H1 (cell line): ENCODE measurements around the gene MYL5. TPM values are rescaled to one million over a fixed set of nuclear protein-coding genes. Genes with fewer than 3 reads are reported as not detected.
A peak's percentile ranks its signal among the peaks of the same experiment; 100 is the strongest.

Experiments
- CTCF ChIA-PET: fragments of 300-600 bp; sonication (Branson Sonifier 250); formaldehyde crosslinking; loops from one replicate; lab custom pipeline; 2021; ENCODE audit not compliant: partially characterized antibody; lab: Charles Lee
- POLR2A ChIA-PET: fragments of 300-600 bp; sonication (Branson Sonifier 250); formaldehyde crosslinking; loops from one replicate; lab custom pipeline; 2021; ENCODE audit warnings: inconsistent platforms; ENCODE audit not compliant: partially characterized antibody; lab: Charles Lee
- DNase-seq, 2 experiments: peaks; one replicate each; pipeline versions ENCODE4 v3.0.0 to v3.0.0-alpha.2; 2010 to 2022; ENCODE audit warnings: low spot score in 2 of 2, low read depth in 1 of 2, mixed read lengths in 1 of 2
- FAIRE-seq: peaks from 2 replicates; lab custom pipeline; 2011; peaks lifted over from hg19 to GRCh38; lab: Jason Lieb, UNC
- H2AFZ ChIP-seq: 2 replicates; pipeline ENCODE4 v1.8.1; 2012; ENCODE audit warnings: low read length, inconsistent platforms
- H2AK5ac ChIP-seq: 2 replicates; pipeline ENCODE4 v1.6.1; 2013; ENCODE audit warnings: low read depth, low read length
- H2BK120ac ChIP-seq: replicated peaks from 2 replicates; pipeline ENCODE3; 2013; ENCODE audit warnings: low read depth, low read length, inconsistent platforms
- H2BK12ac ChIP-seq: 2 replicates; pipeline ENCODE4 v1.6.1; 2013; ENCODE audit warnings: low read depth, low read length
- H2BK15ac ChIP-seq: 2 replicates; pipeline ENCODE4 v1.6.1; 2013; ENCODE audit warnings: low read length
- H2BK20ac ChIP-seq: 2 replicates; pipeline ENCODE4 v1.6.1; 2013; ENCODE audit warnings: low read length
- H2BK5ac ChIP-seq: 2 replicates; pipeline ENCODE4 v1.6.1; 2013; ENCODE audit warnings: low read depth, low read length
- H3K14ac ChIP-seq: 2 replicates; pipeline ENCODE4 v1.6.1; 2013; ENCODE audit warnings: inconsistent platforms; ENCODE audit not compliant: insufficient read length
- H3K18ac ChIP-seq: 2 replicates; pipeline ENCODE4 v1.6.1; 2013; ENCODE audit warnings: low read length; ENCODE audit errors: extremely low read depth
- H3K23ac ChIP-seq: 2 replicates; pipeline ENCODE4 v1.6.1; 2013; ENCODE audit warnings: inconsistent platforms; ENCODE audit not compliant: insufficient read length
- H3K23me2 ChIP-seq: 2 replicates; pipeline ENCODE4 v1.6.1; 2013; ENCODE audit warnings: low read depth, low read length
- H3K27ac ChIP-seq: 2 replicates; pipeline ENCODE4 v1.6.1; 2011; ENCODE audit warnings: low read depth, low read length, inconsistent platforms
- H3K27me3 ChIP-seq, 4 experiments: replicated peaks in 1 of 4; 1 replicate in 1 of 4; 2 replicates in 3 of 4; pipeline versions ENCODE4 v1.6.1 to v1.8.1; 2011 to 2013; ENCODE audit warnings: low read length in 3 of 4, mild to moderate bottlenecking in 3 of 4, inconsistent platforms in 2 of 4, mixed read lengths in 2 of 4, moderate library complexity in 1 of 4; ENCODE audit not compliant: control insufficient read depth in 3 of 4, insufficient read depth in 3 of 4; ENCODE audit errors: extremely low read depth in 1 of 4
- H3K36me3 ChIP-seq, 4 experiments: 2 replicates each; pipeline versions ENCODE4 v1.6.1 to v1.8.1; 2011 to 2013; ENCODE audit warnings: mild to moderate bottlenecking in 4 of 4, low read length in 3 of 4, moderate library complexity in 2 of 4, control low read depth in 1 of 4, inconsistent platforms in 1 of 4; ENCODE audit not compliant: insufficient read depth in 4 of 4, control insufficient read depth in 2 of 4
- H3K4ac ChIP-seq: replicated peaks from 2 replicates; pipeline ENCODE3; 2013; ENCODE audit warnings: low read length, low read depth, mixed read lengths, inconsistent platforms; ENCODE audit not compliant: insufficient read length
- H3K4me1 ChIP-seq, 4 experiments: replicated peaks in 1 of 4; 1 replicate in 1 of 4; 2 replicates in 3 of 4; pipeline versions ENCODE4 v1.6.1 to v1.8.1; 2011 to 2013; ENCODE audit warnings: low read length in 3 of 4, inconsistent platforms in 2 of 4, mixed read lengths in 1 of 4; ENCODE audit not compliant: insufficient read depth in 4 of 4, control insufficient read depth in 3 of 4
- H3K4me2 ChIP-seq, 2 experiments: 2 replicates each; pipeline versions ENCODE4 v1.6.1 to v1.8.1; 2011 to 2013; ENCODE audit warnings: low read depth in 2 of 2, low read length in 2 of 2, control low read depth in 1 of 2, inconsistent platforms in 1 of 2, mild to moderate bottlenecking in 1 of 2; ENCODE audit not compliant: insufficient read depth in 1 of 2
- H3K4me3 ChIP-seq, 4 experiments: fragments of 200-600, 300-600 bp in 1 of 4; sonication (generic), shearing (Covaris generic), sonication (Bioruptor Twin) in 1 of 4; 2 replicates each; pipeline versions ENCODE4 v1.5.1 to v1.8.1; 2011 to 2016; ENCODE audit warnings: low read length in 4 of 4, low read depth in 3 of 4, control low read depth in 2 of 4, inconsistent platforms in 2 of 4, mild to moderate bottlenecking in 2 of 4, mixed read lengths in 1 of 4, moderate library complexity in 1 of 4; ENCODE audit not compliant: insufficient read depth in 2 of 4; ENCODE audit errors: extremely low read depth in 1 of 4
- H3K56ac ChIP-seq: replicated peaks from 2 replicates; pipeline ENCODE3; 2013; ENCODE audit warnings: low read depth, mild to moderate bottlenecking, mixed read lengths, low read length, inconsistent platforms; ENCODE audit not compliant: insufficient read length
- H3K79me1 ChIP-seq: 2 replicates; pipeline ENCODE4 v1.6.1; 2013; ENCODE audit warnings: low read depth, low read length, control low read depth
- H3K79me2 ChIP-seq, 2 experiments: 2 replicates each; pipeline versions ENCODE4 v1.6.1 to v1.8.1; 2012 to 2013; ENCODE audit warnings: low read length in 2 of 2, mild to moderate bottlenecking in 2 of 2, inconsistent platforms in 1 of 2; ENCODE audit not compliant: insufficient read depth in 2 of 2, control insufficient read depth in 1 of 2
- H3K9ac ChIP-seq, 4 experiments: replicated peaks in 1 of 4; 1 replicate in 1 of 4; 2 replicates in 3 of 4; pipeline versions ENCODE4 v1.6.1 to v1.8.1; 2011 to 2013; ENCODE audit warnings: low read depth in 3 of 4, low read length in 3 of 4, control low read depth in 2 of 4, mild to moderate bottlenecking in 2 of 4, moderate library complexity in 2 of 4, inconsistent platforms in 1 of 4; ENCODE audit errors: extremely low read depth in 1 of 4
- H3K9me3 ChIP-seq, 2 experiments: 2 replicates each; pipeline versions ENCODE4 v1.6.1 to v1.8.1; 2012 to 2013; ENCODE audit warnings: mild to moderate bottlenecking in 2 of 2, moderate library complexity in 2 of 2, control low read depth in 1 of 2, inconsistent platforms in 1 of 2, low read depth in 1 of 2, low read length in 1 of 2, mixed read lengths in 1 of 2; ENCODE audit not compliant: insufficient read depth in 2 of 2
- H4K20me1 ChIP-seq, 2 experiments: replicated peaks in 1 of 2; 2 replicates each; pipeline versions ENCODE3 to v1.8.1; 2011 to 2013; ENCODE audit warnings: inconsistent platforms in 2 of 2, low read length in 2 of 2, mild to moderate bottlenecking in 1 of 2; ENCODE audit not compliant: insufficient read depth in 2 of 2, control insufficient read depth in 1 of 2
- H4K5ac ChIP-seq: 2 replicates; pipeline ENCODE4 v1.6.1; 2013; ENCODE audit warnings: low read length, low read depth, mixed read lengths, inconsistent platforms; ENCODE audit not compliant: insufficient read length
- H4K8ac ChIP-seq: 2 replicates; pipeline ENCODE4 v1.8.0; 2013; ENCODE audit warnings: mild to moderate bottlenecking, moderate library complexity, low read length, inconsistent platforms; ENCODE audit not compliant: insufficient read depth; ENCODE audit errors: extremely low read depth
- H4K91ac ChIP-seq: replicated peaks from 2 replicates; pipeline ENCODE3; 2013; ENCODE audit warnings: low read length, mixed read lengths, inconsistent platforms; ENCODE audit not compliant: insufficient read length
- ATF2 ChIP-seq: IDR thresholded peaks from 2 replicates; pipeline ENCODE4 v1.6.1; 2012; ENCODE audit warnings: low read length, inconsistent platforms
- BCL11A ChIP-seq, 2 experiments: IDR thresholded peaks; one replicate each; pipeline ENCODE4 v1.6.1; 2011; ENCODE audit warnings: low read depth in 2 of 2, low read length in 2 of 2, mild to moderate bottlenecking in 2 of 2
- CEBPB ChIP-seq: IDR thresholded peaks from 2 replicates; pipeline ENCODE4 v1.6.1; 2012; ENCODE audit warnings: low read depth, low read length
- EGR1 ChIP-seq: IDR thresholded peaks from 2 replicates; pipeline ENCODE4 v1.6.1; 2011; ENCODE audit warnings: low read depth, low read length, borderline replicate concordance
- EZH2 ChIP-seq: fragments of 200-600 bp; sonication (generic); IDR thresholded peaks from 2 replicates; pipeline ENCODE4 v1.7.1; 2012; ENCODE audit warnings: low read depth, mild to moderate bottlenecking, moderate library complexity, low read length, inconsistent platforms; ENCODE audit not compliant: severe bottlenecking
- HDAC6 ChIP-seq: IDR thresholded peaks from one replicate; pipeline ENCODE4 v1.7.1; 2012; ENCODE audit warnings: low read depth, mild to moderate bottlenecking, inconsistent platforms, low read length, moderate library complexity
- NRF1 ChIP-seq: IDR thresholded peaks from 2 replicates; pipeline ENCODE4 v1.6.1; 2011; ENCODE audit warnings: mild to moderate bottlenecking, low read depth, low read length, improper control_type of control experiment
- PHF8 ChIP-seq: fragments of 200-600 bp; sonication (generic); conservative IDR thresholded peaks from 2 replicates; pipeline ENCODE4 v1.7.1; 2012; ENCODE audit warnings: low read depth, mild to moderate bottlenecking, inconsistent platforms, low read length, moderate library complexity
- RAD21 ChIP-seq, 2 experiments: IDR thresholded peaks in 1 of 2; conservative IDR thresholded peaks in 1 of 2; 2 replicates each; pipeline ENCODE4 v1.6.1; 2011; ENCODE audit warnings: low read depth in 2 of 2, low read length in 2 of 2, improper control_type of control experiment in 1 of 2, inconsistent platforms in 1 of 2, mild to moderate bottlenecking in 1 of 2, moderate library complexity in 1 of 2
- WGBS, 2 experiments: shearing (Covaris generic) in 1 of 2; methylation state at CpG; one replicate each; pipeline versions ENCODE4 v1.1.6 to v1.1.7; 2013 to 2015; ENCODE audit warnings: low lambda C conversion rate in 2 of 2, mixed read lengths in 2 of 2, inconsistent platforms in 1 of 2, low coverage in 1 of 2, missing lambda C conversion rate in 1 of 2; ENCODE audit not compliant: insufficient replicate concordance in 2 of 2, insufficient coverage in 1 of 2, insufficient read length in 1 of 2; ENCODE audit errors: extremely low coverage in 1 of 2, missing lambda C conversion rate in 1 of 2; 5-methylcytosine and 5-hydroxymethylcytosine counted together
- polyA plus RNA-seq, 7 experiments: library from polyadenylated mRNA; depleted of rRNA in 3 of 7; stranded (reverse) in 5 of 7; unstranded in 2 of 7; fragments of >200 nt in 5 of 7; fragments of 200-250 nt in 2 of 7; gene quantifications; 1 replicate in 5 of 7; 2 replicates in 1 of 7; 4 replicates in 1 of 7; pipeline versions ENCODE4 v1.2.1 to v1.2.3, GENCODE V29; 2011 to 2013; ENCODE audit warnings: missing spikeins in 2 of 7, mixed read lengths in 2 of 7
- total RNA-seq: library from RNA; stranded (reverse); fragmentation: NEBNext Ultra II Directional; extraction: Animal tissue kit (Norgen Biotek cat#: 25700); gene quantifications from 2 replicates; pipeline ENCODE4 v1.2.1, GENCODE V29; 2021

The MYL5 gene
- total and polyA plus RNA-seq, 2 of the 8 experiments (the other 6 are each of a cell fraction or from before 2014, with no cell fraction given): 5.7 to 6.8 TPM

DNA sequence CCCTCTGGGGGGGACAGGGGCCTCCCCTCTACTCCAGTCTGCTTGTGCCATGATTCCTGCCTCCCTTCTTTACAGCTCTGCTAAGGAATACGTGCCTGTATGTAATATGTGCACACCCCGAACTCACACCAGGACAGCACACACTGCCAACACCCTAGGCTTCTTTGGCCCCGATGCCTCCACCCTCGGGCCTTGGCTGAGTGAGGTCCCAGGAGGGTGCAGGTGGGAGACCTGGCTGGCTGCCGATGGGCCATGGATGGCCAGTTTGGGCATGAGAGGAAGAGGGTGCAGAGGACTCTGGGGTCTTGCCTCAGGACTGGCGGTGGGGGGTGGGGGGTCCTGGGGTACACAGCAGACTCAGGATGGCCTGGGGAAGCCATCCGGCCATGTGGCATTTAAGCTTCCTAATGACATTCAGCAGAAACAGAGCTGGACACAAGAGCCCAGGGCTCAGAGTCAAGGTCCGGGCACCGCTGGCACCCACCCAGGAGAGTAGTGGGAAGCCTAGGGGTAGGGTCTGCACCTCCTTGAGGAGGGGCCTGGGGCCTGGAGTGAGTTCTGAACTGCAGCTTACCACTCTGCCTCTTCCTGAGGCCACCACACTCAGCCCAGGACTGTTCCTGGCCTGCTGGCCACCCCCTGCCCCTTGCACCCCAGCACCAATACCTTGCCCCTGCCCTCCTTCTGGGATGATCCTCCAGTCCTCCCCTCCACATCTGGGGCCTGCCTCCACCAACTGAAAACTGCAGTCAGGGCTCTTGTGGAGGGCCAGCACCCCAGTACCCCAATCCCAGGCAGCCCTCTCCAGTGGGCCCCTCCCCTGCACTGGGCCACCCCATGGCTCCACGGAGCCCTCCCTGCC lies 29.2 kb downstream of the MYL5 start:
- Histone ChIP-seq H3K56ac (no peak overlapping the region), H3K79me1 (peaks cover 10% of the 10 kb centered on the region), H3K14ac (no peak overlapping the region), H2BK5ac (no peak overlapping the region), H3K4ac (no peak overlapping the region), H2BK12ac (no peak overlapping the region), H3K4me2 (peak overlapping the region in 1 of 2 experiments; percentile 17; a peak in 1 of 4 replicates), H2BK15ac (no peak overlapping the region), H3K36me3 (no peaks in the 10 kb centered on the region), H4K5ac (no peak overlapping the region), H4K20me1 (peaks cover 6 to 10% of the 10 kb centered on the region in 2 experiments), H3K4me1 (peaks cover 0 to 8% (median 5%) of the 10 kb centered on the region in 4 experiments; a peak in 5 of 7 replicates), H3K27me3 (peaks cover 0 to 5% (median 3%) of the 10 kb centered on the region in 4 experiments; a peak in 3 of 7 replicates), H3K4me3 (no peak overlapping the region), H3K23me2 (peaks cover 10% of the 10 kb centered on the region; the same call in 1 of the 2 replicates), H2BK20ac (no peak overlapping the region), H3K9me3 (no peaks in the 10 kb centered on the region), H2BK120ac (no peak overlapping the region), H2AFZ (no peak overlapping the region), H3K23ac (no peak overlapping the region), H3K9ac (no peak overlapping the region), H3K79me2 (peaks cover 5 to 20% of the 10 kb centered on the region in 2 experiments; a peak in 3 of 4 replicates), H3K18ac (no peak overlapping the region), H3K27ac (no peak overlapping the region), H2AK5ac (no peak overlapping the region), H4K8ac (no peak overlapping the region; the same call in 1 of the 2 replicates), H4K91ac (no peak overlapping the region)
- CTCF ChIA-PET: interaction anchor here (1.1 to 5.2 kb wide), 2 partner anchors 18 to 143 kb away, joined by 3 to 65 read pairs; no protein-coding TSS in a partner anchor
- POLR2A ChIA-PET: interaction anchor here (0.5 to 0.9 kb wide), 3 partner anchors 10 to 376 kb away, joined by 3 read pairs; no protein-coding TSS in a partner anchor
- FAIRE-seq (no peak), DNase-seq (no peak)
- WGBS, 2 experiments: 85% methylated on average over 7 of the region's 10 CpGs; no CpG with 5 or more reads in 1 of the 2 experiments
- TF ChIP-seq CEBPB (no peak), NRF1 (no peak), EZH2 (no peak), PHF8 (no peak), EGR1 (no peak), RAD21 (IDR thresholded peaks at IDR 0.05 in 1 of 2, conservative IDR thresholded peaks at IDR 0.05 in 1 of 2; ENCODE audit: low read depth in 2 of 2, low read length in 2 of 2) (no peak), HDAC6 (no peak), ATF2 (no peak), BCL11A (IDR thresholded peaks at IDR 0.05; ENCODE audit: low read depth in 2 of 2, low read length in 2 of 2) (no peak)
